Naive thymus-derived CD8-positive, alpha-beta T cell (primary cell): ENCODE results near the gene TTC1. TPM values are rescaled to one million over a fixed set of nuclear protein-coding genes. Genes with fewer than 3 reads are reported as not detected.

ENCODE experiments used
- ATAC-seq, 2 donors: fragments of 150-1000 bp; cut with Tn5 transposase in 1 of 2; sonication (Bioruptor Pico), chemical (Tn5 transposase) in 1 of 2; 1 replicate in 1 of 2; 2 replicates in 1 of 2; pipeline ENCODE4 v1.10.0; 2021; ENCODE audit warnings: mild to moderate bottlenecking in 2 of 2, moderate library complexity in 2 of 2
- POLR2A ChIA-PET: fragments of 350-600 bp; sonication (Branson Sonifier 250); formaldehyde crosslinking; loops from one replicate; lab custom pipeline; 2021; ENCODE audit warnings: antibody characterized with exemption; lab: Charles Lee
- DNase-seq, 10 donors: peaks; one replicate each; pipeline versions ENCODE4 v3.0.0 to v3.0.0-alpha.2; 2020 to 2022
- H3K27ac Mint-ChIP-seq, 10 donors: one replicate each; pipeline ENCODE4 v1.8.0; 2020 to 2022; ENCODE audit warnings: mild to moderate bottlenecking in 10 of 10, mixed read lengths in 10 of 10, moderate library complexity in 4 of 10, inconsistent platforms in 1 of 10
- H3K27me3 Mint-ChIP-seq, 5 donors: one replicate each; pipeline ENCODE4 v1.8.0; 2021 to 2022; ENCODE audit warnings: mixed read lengths in 5 of 5
- H3K36me3 Mint-ChIP-seq, 3 donors: one replicate each; pipeline ENCODE4 v1.8.0; 2020 to 2022; ENCODE audit warnings: mixed read lengths in 3 of 3, mild to moderate bottlenecking in 2 of 3, inconsistent platforms in 1 of 3
- H3K4me1 Mint-ChIP-seq, 4 donors: one replicate each; pipeline ENCODE4 v1.8.0; 2021 to 2022; ENCODE audit warnings: mixed read lengths in 4 of 4
- H3K4me3 Mint-ChIP-seq, 10 donors: one replicate each; pipeline ENCODE4 v1.8.0; 2020 to 2022; ENCODE audit warnings: mild to moderate bottlenecking in 10 of 10, mixed read lengths in 10 of 10, moderate library complexity in 6 of 10, inconsistent platforms in 1 of 10
- H3K9me3 Mint-ChIP-seq, 9 donors: one replicate each; pipeline ENCODE4 v1.8.0; 2020 to 2022; ENCODE audit warnings: mixed read lengths in 9 of 9, mild to moderate bottlenecking in 3 of 9, inconsistent platforms in 1 of 9, moderate library complexity in 1 of 9
- polyA plus RNA-seq, 3 donors: library from polyadenylated mRNA; unstranded; fragments of 300-500 nt; fragmentation: Illumina TruSeq; gene quantifications; one replicate each; pipeline ENCODE4 v1.2.3, GENCODE V29; 2021
- total RNA-seq, 8 experiments: library from RNA in 2 of 8; stranded (reverse) in 2 of 8; gene quantifications; one replicate each; pipeline ENCODE4 v1.2.3 and lab custom pipeline; 2021 to 2026

TTC1 gene
- total and polyA plus RNA-seq, 5 experiments from 2014 or later: 45.6 to 101 (median 84.7) TPM

DNA sequence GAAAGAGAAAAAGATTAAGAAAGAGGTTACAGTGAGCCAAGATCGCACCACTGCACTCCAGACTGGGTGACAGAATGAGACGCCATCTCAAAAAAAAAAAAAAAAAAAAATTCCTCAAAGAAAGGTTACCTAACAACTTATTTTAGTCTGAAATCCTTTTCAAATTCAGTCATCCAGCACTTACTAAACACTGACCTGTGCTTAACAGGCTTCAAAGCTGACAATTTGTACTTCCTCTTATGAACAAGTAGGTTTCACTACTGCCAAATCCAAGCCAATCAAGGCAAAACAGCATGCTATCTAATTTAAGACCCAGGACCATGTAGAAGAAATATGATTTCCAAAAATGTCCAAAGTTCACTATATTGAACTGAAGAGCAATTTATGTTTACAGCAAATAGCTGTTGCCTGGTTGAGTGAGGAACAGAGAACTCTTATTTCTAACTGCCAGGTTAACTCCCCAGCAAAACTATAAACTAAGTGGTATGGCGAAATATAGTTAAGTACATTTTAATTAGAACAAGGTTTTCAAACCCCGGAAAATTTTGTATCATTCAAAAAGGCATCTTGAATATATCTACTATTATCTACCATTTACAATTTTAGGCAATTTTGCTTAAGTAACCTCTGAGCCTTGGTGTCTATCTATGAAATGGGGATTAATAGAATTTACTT lies 96.9 kb downstream of the TTC1 start:
- ATAC-seq (no peak), DNase-seq (no peak)
- Mint-ChIP-seq H3K36me3 (peaks cover 0 to 74% (median 12%) of the 10 kb centered on the region in 3 donors), H3K4me1 (peaks cover 8 to 45% (median 26%) of the 10 kb centered on the region in 4 donors), H3K27ac (peak overlapping the region in 7 of 10 donors; percentile 22 to 74 (median 30)), H3K4me3 (peak overlapping the region in 1 of 10 donors; percentile 26), H3K9me3 (no peaks in the 10 kb centered on the region), H3K27me3 (no peaks in the 10 kb centered on the region)
- POLR2A ChIA-PET: interaction anchor here (0.6 kb wide), 1 partner anchor 47 kb away, joined by 3 read pairs; no protein-coding TSS in a partner anchor

- Mint-ChIP-seq H3K9me3 (no peaks in the 10 kb centered on the region), H3K36me3 (peaks cover 0 to 78% (median 19%) of the 10 kb centered on the region in 3 donors), H3K4me1 (peaks cover 6 to 45% (median 23%) of the 10 kb centered on the region in 4 donors), H3K27ac (peak overlapping the region in 2 of 10 donors; percentile 22 to 57), H3K4me3 (no peak overlapping the region), H3K27me3 (no peaks in the 10 kb centered on the region)
- ATAC-seq: no peak
- no peak for DNase-seq
- POLR2A ChIA-PET: interaction anchor here (1.5 kb wide), 1 partner anchor 11 kb away, joined by 5 read pairs; the partner anchor contains the start of gene PWWP2A
These were observed 99.2 kb downstream of the TTC1 start for GRCh38 chr5:160108124-160108523.

Other genes starting within 250 kb of the TTC1 start
- gene ADRA1B, start 92.7 kb upstream of the TTC1 start, total RNA-seq: not detected
- not detected for gene ADRA1B, start 92.7 kb upstream of the TTC1 start, polyA plus RNA-seq
- 10 to 100 TPM; 41.7 to 43.6 TPM for gene PWWP2A, start 110.3 kb downstream of the TTC1 start, total RNA-seq
- gene PWWP2A, start 110.3 kb downstream of the TTC1 start, polyA plus RNA-seq: 10 to 100 TPM; 21.0 to 30.5 (median 29.8) TPM
- not detected for gene FABP6, start 220.4 kb downstream of the TTC1 start, total RNA-seq
- gene FABP6, start 220.4 kb downstream of the TTC1 start, polyA plus RNA-seq: not detected